GM10248 (cell line): ENCODE measurements around the gene KAZN.

ENCODE experiments used
- CTCF ChIA-PET: fragments of 300-600 bp; sonication (Branson Sonifier 250); formaldehyde crosslinking; extraction: SDS; loops from one replicate; lab custom pipeline; 2021; ENCODE audit warnings: antibody characterized with exemption; lab: Yijun Ruan, JAX
- POLR2A ChIA-PET: fragments of 350-650 bp; sonication (Branson Sonifier 250); formaldehyde crosslinking; extraction: SDS; loops from one replicate; lab custom pipeline; 2020; ENCODE audit warnings: antibody characterized with exemption; lab: Yijun Ruan, JAX
- DNase-seq: peaks from one replicate; pipeline ENCODE4 v3.0.0; 2012; ENCODE audit errors: extremely low spot score
- TF ChIP-seq, protein P1 (sequence below): IDR thresholded peaks from 2 replicates; pipeline ENCODE4 v1.5.1; 2012; ENCODE audit warnings: mild to moderate bottlenecking, low read depth; ENCODE audit errors: extremely low read depth, missing control alignments, control extremely low read depth

KAZN gene

GRCh38 chr1:14983277-14983676 is 384.8 kb downstream of the KAZN start:
- CTCF ChIA-PET, result no interaction called here
- POLR2A ChIA-PET, result no interaction called here
- DNase-seq, result no peak

GRCh38 chr1:14986168-14986567 is 387.7 kb downstream of the KAZN start:
- ChIA-PET POLR2A (no interaction called here), CTCF (no interaction called here)
- TF ChIP-seq, protein P1, sequence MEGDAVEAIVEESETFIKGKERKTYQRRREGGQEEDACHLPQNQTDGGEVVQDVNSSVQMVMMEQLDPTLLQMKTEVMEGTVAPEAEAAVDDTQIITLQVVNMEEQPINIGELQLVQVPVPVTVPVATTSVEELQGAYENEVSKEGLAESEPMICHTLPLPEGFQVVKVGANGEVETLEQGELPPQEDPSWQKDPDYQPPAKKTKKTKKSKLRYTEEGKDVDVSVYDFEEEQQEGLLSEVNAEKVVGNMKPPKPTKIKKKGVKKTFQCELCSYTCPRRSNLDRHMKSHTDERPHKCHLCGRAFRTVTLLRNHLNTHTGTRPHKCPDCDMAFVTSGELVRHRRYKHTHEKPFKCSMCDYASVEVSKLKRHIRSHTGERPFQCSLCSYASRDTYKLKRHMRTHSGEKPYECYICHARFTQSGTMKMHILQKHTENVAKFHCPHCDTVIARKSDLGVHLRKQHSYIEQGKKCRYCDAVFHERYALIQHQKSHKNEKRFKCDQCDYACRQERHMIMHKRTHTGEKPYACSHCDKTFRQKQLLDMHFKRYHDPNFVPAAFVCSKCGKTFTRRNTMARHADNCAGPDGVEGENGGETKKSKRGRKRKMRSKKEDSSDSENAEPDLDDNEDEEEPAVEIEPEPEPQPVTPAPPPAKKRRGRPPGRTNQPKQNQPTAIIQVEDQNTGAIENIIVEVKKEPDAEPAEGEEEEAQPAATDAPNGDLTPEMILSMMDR, result no peak
- DNase-seq, result no peak

More at GRCh38 chr1:14983277-14983676, 384.8 kb downstream of the KAZN start:
- TF ChIP-seq, protein P1, result no peak

- TF ChIP-seq, protein P1, result no peak
- DNase-seq, result no peak
- POLR2A ChIA-PET, result no interaction called here
- CTCF ChIA-PET, result interaction anchor here (1.0 to 1.8 kb wide), 2 partner anchors 13 to 40 kb away, joined by 4 to 5 read pairs; no protein-coding TSS in a partner anchor
Observed at GRCh38 chr1:14987829-14988603, 389.5 kb downstream of the KAZN start.

GRCh38 chr1:14988636-14989035 is 390.2 kb downstream of the KAZN start:
- CTCF ChIA-PET, result interaction anchor here (1.0 to 1.8 kb wide), 2 partner anchors 14 to 40 kb away, joined by 4 to 5 read pairs; no protein-coding TSS in a partner anchor
- TF ChIP-seq, protein P1, result no peak
- POLR2A ChIA-PET, result no interaction called here
- DNase-seq, result no peak

GRCh38 chr1:14989931-14990728 is 391.6 kb downstream of the KAZN start:
- DNase-seq, result no peak
- ChIA-PET POLR2A (no interaction called here), CTCF (no interaction called here)
- TF ChIP-seq, protein P1, result no peak

GRCh38 chr1:14993414-14993813 is 394.9 kb downstream of the KAZN start:
- TF ChIP-seq, protein P1, result no peak
- ChIA-PET POLR2A (no interaction called here), CTCF (no interaction called here)
- no peak for DNase-seq
